NCI-H2171 treated with DMSO at 0.1 percent for 48 hours (cell line): ENCODE data around the gene ADCY10.
"Not testable (repeated sequence)": the region's sequence is repeated elsewhere in the genome, so short reads cannot be mapped to it uniquely, and the experiment has no call there.

Experiments used
- DNase-seq: peaks from one replicate; lab custom pipeline; 2025; lab: John Stamatoyannopoulos, UW

Gene ADCY10

DNA sequence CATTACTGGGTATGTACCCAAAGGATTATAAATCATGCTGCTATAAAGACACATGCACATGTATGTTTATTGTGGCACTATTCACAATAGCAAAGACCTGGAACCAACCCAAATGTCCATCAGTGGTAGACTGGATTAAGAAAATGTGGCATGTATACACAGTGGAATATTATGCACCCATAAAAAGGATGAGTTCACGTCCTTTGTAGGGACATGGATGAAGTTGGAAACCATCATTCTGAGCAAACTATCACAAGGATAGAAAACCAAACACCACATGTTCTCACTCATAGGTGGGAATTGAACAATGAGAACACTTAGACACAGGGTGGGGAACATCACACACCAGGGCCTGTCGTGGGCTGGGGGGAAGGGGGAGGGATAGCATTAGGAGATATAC lies 26.7 kb downstream of the ADCY10 start:
- DNase-seq: not testable (repeated sequence)

DNA sequence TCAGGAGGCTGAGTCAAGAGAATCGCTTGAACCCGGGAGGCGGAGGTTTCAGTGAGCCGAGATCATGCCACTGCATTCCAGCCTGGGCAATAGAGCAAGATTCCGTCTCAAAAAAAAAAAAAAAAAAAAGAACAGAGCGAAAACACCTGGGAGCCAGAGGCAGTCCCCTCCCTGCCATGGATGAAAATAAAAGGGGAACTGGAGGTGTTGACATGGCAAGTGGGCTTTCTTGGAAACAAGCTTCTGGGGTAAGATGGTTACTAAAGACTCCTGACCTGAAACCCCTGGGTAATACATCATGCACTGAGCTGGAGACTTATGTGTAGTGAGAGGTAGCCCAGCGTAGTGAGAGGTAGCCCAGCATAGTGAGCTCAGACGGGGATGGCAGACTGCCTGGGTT lies 31.6 kb downstream of the ADCY10 start:
- no peak for DNase-seq

DNA sequence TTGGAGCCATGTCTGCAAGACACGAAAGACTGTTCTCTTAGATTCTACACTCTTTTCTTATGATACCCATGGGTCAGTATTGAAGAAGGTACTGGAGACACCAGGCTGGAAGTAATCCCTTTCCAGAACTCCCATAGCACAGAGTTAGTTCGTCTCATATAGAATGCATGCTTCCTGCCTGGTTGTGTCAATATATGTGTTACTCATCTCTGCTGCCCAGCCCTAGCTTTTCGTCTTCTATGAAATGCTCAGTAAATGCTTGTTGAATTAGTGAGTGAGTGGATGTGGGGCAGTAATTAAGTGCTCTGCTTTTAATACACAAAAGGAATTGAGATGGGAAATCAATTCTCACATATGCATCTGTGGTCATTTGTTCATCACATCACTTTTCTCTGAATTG lies 32.1 kb downstream of the ADCY10 start:
- DNase-seq: no peak

DNA sequence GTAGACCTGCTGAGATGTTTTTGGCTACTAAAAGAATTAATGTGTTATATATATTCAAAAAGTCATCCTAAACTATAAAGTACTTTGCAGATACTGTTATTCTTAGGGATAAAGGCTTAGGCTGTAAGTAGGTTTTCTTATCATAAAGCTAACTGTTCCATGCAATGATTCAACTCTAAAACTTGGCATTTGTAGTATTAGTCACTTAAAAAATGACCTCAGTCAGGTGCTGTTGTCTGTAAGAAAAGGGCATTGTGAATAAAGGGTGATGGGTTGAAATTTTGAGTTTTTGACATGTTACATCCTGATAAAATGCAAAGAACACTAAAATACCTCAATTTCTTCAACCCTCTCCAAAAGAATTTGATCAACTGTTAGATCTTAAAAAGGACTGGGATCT lies 32.9 kb downstream of the ADCY10 start:
- no peak for DNase-seq

DNA sequence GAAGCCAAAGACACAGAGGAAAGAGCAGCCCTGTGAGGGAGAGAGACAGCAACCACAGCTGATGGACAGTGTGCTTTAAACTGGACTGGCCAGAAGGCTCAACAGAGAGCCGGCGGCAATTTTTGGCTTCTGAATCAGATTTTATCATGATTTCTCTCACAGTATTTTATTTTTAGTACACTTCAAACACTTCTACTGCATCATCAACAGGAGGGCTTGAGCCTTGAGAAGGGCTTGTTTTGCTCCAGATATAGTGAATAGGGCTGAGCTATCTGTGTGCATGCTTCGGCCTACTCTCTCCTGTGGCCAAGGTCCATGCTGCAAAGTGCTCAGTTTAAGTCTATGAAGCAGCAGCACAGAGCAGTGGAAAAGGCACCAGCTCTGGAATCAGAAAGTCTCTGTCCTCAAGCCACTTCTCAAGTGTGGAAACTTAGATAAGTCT lies 33.3 kb downstream of the ADCY10 start:
- DNase-seq: no peak

DNA sequence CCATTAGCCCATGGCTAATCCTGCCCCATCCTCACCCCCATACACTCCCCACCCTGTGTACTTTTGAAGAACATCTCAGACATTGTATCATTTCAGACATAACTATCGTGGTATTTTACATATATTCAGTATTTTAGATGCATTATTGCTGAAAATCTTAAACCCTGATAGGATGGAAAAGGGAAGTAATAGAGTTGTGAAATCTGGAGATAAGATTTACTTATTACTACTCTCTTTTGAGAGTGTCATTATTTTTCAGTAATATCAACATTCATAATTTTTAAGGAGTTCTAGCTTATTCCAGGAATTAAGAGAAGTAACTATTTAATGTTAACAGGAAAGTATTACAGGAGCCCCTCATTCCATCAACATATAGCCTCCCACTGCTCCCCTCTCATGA lies 34.4 kb downstream of the ADCY10 start:
- no peak for DNase-seq

DNA sequence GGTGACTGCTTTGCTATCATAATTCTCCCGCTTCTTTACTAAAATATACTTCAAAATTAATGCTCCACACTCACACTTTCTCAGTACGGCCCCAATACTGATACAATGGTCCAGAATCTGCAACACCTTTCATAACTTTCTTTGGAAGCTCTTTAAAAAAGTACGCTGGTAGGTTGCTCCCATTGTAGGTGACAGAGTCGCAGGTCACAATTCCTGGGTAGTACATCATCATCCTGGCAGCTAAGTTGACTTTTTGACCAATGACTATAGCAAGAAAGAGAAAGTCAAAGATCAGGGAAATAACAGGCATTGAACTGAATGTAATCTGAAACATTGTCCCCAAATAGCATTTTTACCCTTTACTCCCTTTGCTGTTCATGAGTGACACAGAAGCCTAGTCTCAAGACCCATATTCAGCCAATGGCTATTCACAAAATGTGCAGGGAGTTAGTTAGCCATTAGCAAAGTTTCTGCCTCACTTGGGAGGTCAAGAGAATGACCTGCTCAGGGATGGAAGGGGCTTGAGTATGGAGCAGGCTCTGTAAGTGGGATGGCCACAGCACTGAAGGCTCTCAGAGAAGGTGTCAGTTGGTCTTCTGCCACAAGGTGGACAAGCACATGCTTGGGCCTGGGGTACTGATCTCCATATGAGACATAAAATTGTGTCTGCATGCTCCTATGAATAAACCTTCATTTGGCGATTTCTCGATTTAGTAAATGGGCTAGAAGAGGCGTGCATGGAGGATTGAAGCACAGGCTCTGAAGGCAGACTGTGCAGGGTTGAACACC lies 35.4 kb downstream of the ADCY10 start:
- DNase-seq: no peak

DNA sequence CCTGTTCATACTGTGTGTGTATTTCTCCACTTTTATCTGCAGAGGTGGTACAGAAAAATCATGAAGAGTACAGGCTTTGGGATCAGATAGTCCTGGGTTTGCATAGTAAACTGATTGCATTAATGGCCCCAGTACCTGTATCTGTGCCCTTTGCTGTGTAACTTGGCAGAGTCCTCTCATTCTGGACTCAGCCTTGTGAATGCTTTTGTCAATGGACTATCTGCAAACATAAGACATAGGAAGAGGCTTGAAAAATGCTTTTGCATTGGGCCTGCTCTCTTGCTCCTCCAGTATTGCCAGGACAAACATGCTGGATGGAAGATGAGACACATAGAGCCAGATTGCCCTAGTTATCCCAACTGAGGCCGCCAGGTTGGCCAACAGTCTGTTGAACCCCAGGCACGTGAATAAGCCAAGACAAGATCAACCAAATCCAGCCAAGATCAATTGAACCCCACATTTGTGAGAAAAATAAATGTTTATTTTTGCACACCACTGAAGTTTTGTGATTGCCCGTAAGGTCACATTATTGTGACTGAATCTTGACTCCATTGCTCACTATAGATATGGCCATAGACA lies 37.2 kb downstream of the ADCY10 start:
- no peak for DNase-seq

DNA sequence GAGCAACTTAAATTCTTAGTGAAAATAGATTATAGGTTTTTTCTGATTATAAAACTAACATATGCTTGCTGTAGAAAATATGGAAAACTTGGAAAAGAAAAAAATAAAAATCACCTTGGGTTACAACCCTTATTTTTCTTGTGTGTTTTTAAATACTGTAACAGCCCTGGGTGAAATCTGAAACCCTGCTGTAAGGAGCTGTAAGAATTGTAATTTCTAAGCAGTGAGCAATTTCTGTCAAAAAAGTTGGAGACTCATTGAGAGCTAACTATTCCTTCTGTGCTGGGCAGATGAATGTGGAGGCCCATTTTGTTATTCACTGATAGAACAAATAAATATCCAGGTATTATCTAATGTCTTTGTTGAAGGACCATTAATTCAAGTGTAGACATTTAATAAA lies 42.6 kb downstream of the ADCY10 start:
- peak; percentile 67 for DNase-seq

DNA sequence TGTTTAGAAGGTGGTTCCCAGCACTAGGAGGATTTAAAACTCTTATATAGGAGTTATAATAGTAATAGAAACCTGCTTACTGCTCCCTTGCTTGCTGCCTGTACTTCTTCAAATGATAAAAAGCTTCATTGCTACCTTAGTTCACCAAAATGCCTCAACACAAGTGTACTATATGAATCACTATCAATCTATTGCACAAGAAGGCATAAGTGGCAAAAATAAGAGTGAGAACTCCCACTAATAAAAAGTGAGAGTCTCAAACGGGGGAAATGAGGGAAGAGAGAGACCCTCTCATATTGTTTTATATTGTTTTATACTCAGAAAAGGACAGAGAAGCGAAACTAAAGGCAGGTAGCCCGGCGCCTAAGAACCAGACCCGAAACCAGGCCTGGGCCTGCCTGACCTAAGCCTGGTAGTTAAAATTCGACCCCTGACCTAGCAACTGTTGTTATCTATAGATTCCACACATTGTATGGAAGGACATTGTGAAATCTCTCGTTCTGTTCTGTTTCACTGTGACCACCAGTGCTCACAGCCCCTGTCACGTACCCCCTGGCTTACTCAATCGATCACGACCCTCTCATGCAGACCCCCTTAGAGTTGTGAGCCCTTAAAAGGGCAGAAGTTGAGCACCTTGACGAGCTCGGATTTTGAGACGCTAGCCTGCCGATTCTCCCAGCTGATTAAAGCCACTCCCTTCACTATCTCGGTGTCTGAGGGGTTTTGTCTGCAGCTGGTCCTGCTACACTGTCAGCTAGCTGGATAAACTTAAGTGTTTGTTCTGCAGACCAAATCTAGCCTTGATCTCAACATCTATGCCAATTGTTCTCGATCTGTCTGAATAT lies 44.6 kb downstream of the ADCY10 start:
- not testable (repeated sequence) for DNase-seq

DNA sequence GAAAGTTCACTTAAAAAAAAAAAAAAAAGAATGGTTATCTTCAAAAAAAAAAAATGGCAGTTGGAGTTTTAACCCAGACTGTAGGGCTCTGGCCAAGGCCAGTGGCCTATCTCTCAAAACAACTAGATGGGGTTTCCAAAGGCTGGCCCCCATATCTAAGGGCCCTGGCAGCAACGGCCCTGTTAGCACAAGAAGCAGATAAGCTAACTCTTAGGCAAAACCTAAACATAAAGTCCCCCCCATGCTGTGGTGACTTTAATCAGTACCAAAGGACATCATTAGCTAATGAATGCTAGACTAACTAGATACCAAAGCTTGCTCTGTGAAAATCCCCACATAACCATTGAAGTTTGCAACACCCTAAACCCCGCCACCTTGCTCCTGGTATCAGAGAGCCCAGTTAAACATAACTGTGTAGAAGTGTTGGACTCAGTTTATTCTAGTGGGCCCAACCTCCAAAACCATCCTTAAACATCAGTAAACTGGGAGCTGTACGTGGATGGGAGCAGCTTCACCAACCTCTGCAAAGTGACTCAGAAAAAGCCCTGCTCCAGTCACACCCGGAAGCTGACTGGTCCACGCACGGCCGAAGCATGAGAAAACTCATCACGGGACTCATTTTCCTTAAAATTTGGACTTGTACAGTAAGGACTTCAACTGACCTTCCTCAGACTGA lies 47.1 kb downstream of the ADCY10 start:
- not testable (repeated sequence) for DNase-seq

DNA sequence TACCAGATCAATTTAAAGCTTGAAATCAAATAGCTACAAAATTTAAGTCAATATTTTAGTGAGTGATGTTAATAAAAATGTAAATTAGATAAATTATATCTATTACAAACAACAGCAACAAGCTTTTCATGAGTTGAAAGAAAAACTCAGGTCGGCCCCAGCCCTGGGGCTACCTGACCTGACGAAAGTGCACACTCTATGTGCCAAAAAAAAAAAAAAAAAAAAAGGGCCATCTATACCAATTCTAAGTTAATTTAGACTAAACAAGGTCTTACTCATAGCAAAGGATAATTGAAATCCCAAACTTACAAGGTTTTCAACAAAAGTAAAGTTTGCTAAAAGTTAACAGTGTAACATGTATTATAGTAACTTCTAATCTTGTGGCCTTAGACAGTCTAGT lies 47.6 kb downstream of the ADCY10 start:
- not testable (repeated sequence) for DNase-seq

DNA sequence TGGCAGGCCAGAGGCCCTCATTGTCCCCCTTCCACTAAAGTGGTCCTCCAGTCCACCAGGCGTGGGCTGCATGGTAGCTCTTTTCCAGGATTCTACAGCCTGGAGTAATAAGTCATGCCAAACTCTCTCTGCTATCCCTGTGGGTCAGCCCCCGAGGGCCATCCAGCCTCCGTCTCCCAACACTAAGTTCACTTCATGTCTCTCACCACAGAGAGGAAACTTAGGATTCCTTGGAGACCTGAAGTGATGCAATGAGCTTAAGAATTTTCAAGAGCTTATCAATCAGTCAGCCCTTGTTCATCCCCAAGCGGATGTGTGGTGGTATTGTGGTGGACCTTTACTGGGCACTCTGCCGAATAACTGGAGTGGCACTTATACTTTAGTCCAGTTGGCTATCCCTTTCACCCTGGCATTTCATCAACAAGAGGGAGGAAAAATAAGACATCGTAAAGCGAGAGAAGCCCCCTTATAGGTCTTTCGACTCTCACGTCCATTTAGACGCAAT lies 48.1 kb downstream of the ADCY10 start:
- not testable (repeated sequence) for DNase-seq

DNA sequence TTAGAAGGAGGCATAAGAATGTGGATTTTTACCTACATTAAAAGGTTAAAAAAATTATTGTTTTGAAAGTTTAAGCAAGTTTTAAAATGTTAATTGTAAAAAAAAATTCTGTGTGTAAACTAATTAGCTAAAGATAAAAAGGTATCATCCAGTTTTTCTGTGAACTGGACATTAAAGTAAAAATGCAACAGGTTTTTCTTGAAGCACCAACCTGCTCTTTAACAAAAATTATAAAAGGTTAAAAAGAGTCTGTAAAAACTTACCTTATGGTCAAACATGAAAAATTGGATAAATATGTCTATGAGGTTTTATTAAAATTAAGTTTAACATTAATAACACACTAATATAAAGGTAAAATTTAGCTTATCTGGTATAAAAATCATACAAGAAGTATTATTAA lies 48.7 kb downstream of the ADCY10 start:
- DNase-seq: not testable (repeated sequence)

DNA sequence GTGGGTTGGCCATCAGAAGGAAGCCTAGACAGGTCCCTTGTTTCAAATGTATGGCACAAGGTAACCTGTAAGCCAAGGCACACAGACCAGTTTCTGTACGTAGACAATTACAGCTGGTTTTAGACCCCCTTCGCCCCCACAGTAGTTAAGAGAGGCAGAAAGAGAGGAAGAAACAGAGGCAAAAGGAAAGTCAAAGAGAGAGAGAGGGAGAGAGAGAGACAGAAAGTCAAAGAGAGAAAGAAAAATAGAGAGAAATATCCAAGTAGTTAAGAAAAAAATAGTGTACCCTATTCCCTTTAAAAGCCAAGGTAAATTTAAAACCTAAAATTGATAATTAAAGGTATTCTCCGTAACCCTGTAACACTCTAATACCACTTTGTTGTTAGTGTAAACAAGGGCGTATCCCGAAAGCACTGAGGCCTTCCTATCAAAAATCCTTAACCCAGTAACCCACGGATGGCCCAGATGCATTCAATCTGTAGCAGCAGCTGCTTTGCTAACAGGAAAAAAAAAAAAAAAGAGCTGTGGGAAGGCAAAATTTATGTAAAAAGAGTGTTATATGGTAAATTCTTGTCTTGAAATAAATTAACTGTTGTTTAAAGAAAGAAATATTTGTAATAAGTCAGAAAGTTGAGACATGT lies 49.4 kb downstream of the ADCY10 start:
- peak; percentile 48 for DNase-seq

DNA sequence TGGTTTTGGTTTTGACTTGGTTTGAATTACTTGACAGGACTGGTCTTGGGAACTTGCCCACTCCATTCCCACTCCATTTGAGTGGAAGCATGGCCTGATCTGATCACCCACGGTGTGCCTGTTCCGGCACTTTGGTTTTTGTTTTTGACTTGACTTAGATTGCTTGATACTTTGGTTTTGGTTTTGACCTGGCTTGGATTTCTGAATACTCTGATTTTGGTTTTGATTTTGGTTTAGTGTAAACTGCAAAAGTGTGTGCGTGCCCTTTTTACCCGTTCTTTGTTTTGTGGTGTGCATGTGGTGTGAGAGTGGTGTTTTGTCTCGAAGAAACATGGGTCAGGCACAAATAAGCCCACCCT lies 50.0 kb downstream of the ADCY10 start:
- no peak for DNase-seq

DNA sequence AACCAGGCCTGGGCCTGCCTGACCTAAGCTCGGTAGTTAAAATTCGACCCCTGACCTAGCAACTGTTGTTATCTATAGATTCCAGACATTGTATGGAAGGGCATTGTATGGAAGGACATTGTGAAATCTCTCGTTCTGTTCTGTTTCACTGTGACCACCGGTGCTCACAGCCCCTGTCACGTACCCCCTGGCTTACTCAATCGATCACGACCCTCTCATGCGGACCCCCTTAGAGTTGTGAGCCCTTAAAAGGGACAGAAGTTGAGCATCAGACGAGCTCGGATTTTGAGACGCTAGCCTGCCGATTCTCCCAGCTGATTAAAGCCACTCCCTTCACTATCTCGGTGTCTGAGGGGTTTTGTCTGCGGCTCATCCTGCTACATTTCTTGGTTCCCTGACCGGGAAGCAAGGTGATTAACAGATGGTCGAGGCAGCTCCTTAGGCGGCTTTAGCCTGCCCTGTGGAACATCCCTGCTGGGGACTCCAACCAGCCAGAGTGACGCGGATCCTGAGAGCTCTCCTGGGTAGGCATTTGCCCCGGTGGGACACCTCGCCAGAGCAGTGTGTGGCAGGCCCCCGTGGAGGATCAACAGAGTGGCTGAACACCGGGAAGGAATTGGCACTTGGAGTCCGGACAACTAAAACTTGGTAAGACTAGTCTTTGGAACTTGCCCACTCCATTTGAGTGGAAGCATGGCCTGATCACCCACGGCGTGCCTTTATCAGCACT lies 50.6 kb downstream of the ADCY10 start:
- not testable (repeated sequence) for DNase-seq

DNA sequence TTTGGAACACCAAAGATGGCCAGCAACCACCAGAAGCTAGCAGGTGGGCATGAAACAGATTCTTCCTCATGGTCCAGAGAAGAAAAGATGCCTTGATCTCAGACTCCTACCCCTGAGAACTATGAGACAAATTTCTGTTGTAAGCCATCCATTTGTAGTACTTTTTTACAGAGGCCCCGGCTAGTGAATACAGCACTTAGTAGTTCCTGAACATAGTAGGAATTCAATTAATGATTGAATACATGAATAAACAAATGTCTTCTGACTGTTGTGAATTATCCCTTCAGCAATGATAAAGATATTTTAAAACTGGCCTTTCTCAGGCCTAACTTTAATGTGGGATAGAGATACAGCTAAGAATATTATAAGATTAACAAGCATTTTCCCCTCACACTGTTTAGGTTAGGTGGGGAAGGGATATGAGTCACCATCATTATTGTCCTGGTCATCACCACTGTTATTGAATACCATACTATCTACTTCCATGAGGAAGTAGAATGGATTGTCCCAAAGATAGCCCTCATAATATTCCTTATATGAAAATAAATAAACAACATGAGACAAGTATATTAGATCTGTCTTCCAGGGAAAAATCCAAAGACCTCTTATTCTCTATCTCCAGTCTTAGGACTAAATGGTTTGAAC lies 51.4 kb downstream of the ADCY10 start:
- no peak for DNase-seq

DNA sequence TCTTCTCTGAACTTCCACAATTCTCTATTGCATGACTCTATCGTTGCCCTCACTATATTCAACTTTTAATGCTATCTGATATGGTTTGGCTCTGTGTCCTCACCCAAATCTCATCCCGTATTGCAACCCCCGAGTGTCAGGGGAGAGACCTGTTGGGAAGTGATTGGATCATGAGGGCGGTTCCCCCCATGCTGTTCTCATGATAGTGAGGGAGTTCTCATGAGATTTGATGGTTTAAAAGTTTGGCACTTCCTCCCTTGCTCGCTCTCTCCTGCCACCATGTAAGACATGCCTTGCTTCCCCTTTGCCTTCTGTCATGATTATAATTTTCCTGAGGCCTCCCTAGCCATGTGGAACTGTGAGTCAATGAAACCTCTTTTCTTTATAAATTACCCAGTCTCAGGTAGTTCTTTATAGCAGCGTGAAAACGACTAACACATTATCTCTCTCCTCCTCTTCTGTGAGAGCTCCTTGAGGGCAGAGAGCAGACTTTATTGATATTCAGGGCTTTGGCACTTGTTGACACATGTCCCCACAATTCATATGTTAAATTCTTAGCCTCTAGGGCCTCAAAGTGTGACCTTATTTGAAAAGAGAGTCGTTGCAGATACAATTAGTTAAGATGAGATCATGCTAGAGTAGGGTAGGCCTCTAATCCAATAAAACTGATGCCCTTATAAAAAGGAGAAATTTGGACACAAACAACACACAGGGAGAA lies 52.1 kb downstream of the ADCY10 start:
- no peak for DNase-seq
